GOT3 (cell line): ENCODE measurements around the gene EVC2.

Experiments used
- DNase-seq: peaks from one replicate; lab custom pipeline; 2025; ENCODE audit warnings: mixed read lengths; lab: John Stamatoyannopoulos, UW

EVC2 gene

GRCh38 chr4:5708449-5709206 lies at the start of gene EVC2:
Gene EVC2, minus strand, starts transcription at chr4:5708559. Its CDS starts 46 bp downstream, at chr4:5708513.
- no peak for DNase-seq

GRCh38 chr4:5757954-5758353 lies 49.6 kb upstream of the EVC2 start:
- DNase-seq: no peak

GRCh38 chr4:5757536-5757935 lies 49.2 kb upstream of the EVC2 start:
- no peak for DNase-seq

GRCh38 chr4:5757091-5757490 lies 48.7 kb upstream of the EVC2 start:
- DNase-seq: no peak

- DNase-seq: no peak
Observed at GRCh38 chr4:5756271-5756670, 47.9 kb upstream of the EVC2 start.

- DNase-seq: no peak
Observed at GRCh38 chr4:5755679-5756078, 47.3 kb upstream of the EVC2 start.

GRCh38 chr4:5755161-5755560 lies 46.8 kb upstream of the EVC2 start:
- DNase-seq: no peak

- DNase-seq: no peak
Observed at GRCh38 chr4:5754529-5754881, 46.1 kb upstream of the EVC2 start.

- DNase-seq: no peak
Observed at GRCh38 chr4:5753766-5754528, 45.6 kb upstream of the EVC2 start.

- DNase-seq: no peak
Observed at GRCh38 chr4:5753366-5753765, 45.0 kb upstream of the EVC2 start.

- no peak for DNase-seq
Observed at GRCh38 chr4:5752376-5753184, 44.2 kb upstream of the EVC2 start.

- no peak for DNase-seq
Observed at GRCh38 chr4:5751666-5752375, 43.5 kb upstream of the EVC2 start.

GRCh38 chr4:5750946-5751665 lies 42.7 kb upstream of the EVC2 start:
- no peak for DNase-seq

- no peak for DNase-seq
Observed at GRCh38 chr4:5750052-5750945, 41.9 kb upstream of the EVC2 start.

- DNase-seq: no peak
Observed at GRCh38 chr4:5749568-5749967, 41.2 kb upstream of the EVC2 start.

GRCh38 chr4:5747738-5748375 lies 39.5 kb upstream of the EVC2 start:
- no peak for DNase-seq

- no peak for DNase-seq
Observed at GRCh38 chr4:5746829-5747737, 38.7 kb upstream of the EVC2 start.

- DNase-seq: no peak
Observed at GRCh38 chr4:5746250-5746649, 37.9 kb upstream of the EVC2 start.

- no peak for DNase-seq
Observed at GRCh38 chr4:5742968-5743367, 34.6 kb upstream of the EVC2 start.
